HepG2 (cell line): ENCODE measurements around the gene NSF. TPM values are rescaled to one million over a fixed set of nuclear protein-coding genes. Genes with fewer than 3 reads are reported as not detected.

ENCODE experiments used
- FOXO1 ChIP-seq: sonication (generic); formaldehyde crosslinking; IDR thresholded peaks from 2 replicates; pipeline ENCODE4 v1.4.0; 2020; ENCODE audit warnings: missing genetic modification reagents
- NR2F2 ChIP-seq: IDR thresholded peaks from 2 replicates; pipeline ENCODE4 v1.6.1; 2012; ENCODE audit warnings: low read depth, inconsistent platforms, borderline replicate concordance
- POGZ ChIP-seq: sonication (generic); formaldehyde crosslinking; IDR thresholded peaks from 2 replicates; pipeline ENCODE4 v1.4.0; 2020; ENCODE audit warnings: mild to moderate bottlenecking, missing genetic modification reagents
- RFXAP ChIP-seq: sonication (generic); formaldehyde crosslinking; IDR thresholded peaks from 2 replicates; pipeline ENCODE4 v1.4.0; 2020; ENCODE audit warnings: missing genetic modification reagents, borderline replicate concordance
- ZNF264 ChIP-seq: sonication (generic); formaldehyde crosslinking; IDR thresholded peaks from 2 replicates; pipeline ENCODE4 v1.4.0; 2020; ENCODE audit warnings: missing genetic modification reagents
- ZNF367 ChIP-seq: sonication (generic); formaldehyde crosslinking; IDR thresholded peaks from 2 replicates; pipeline ENCODE4 v1.4.0; 2020; ENCODE audit warnings: missing genetic modification reagents, borderline replicate concordance
- polyA plus RNA-seq, 8 experiments: library from polyadenylated mRNA; depleted of rRNA in 3 of 8; stranded (reverse) in 7 of 8; unstranded in 1 of 8; fragments of >200 nt; fragmentation: Illumina TruSeq in 4 of 8; extraction: Trizol in 4 of 8; gene quantifications; 2 replicates each; pipeline versions ENCODE4 v1.2.1 to v1.2.3, GENCODE V29; 2011 to 2016; ENCODE audit warnings: low read depth in 4 of 8, missing spikeins in 1 of 8, mixed read lengths in 1 of 8; ENCODE audit not compliant: insufficient read depth in 1 of 8
- total RNA-seq, 5 experiments: library from RNA; depleted of rRNA; stranded (reverse); fragments of >200 nt; fragmentation: Illumina TruSeq; extraction: Trizol; gene quantifications; 2 replicates each; pipeline ENCODE4 v1.2.3, GENCODE V29; 2016; ENCODE audit warnings: low read depth in 1 of 5
- TF ChIP-seq, protein P1 (sequence below): IDR thresholded peaks from 2 replicates; pipeline ENCODE4 v1.6.1; 2016; ENCODE audit warnings: missing genetic modification reagents, missing compliant biosample characterization
- TF ChIP-seq, protein P2 (sequence below): sonication (generic); formaldehyde crosslinking; IDR thresholded peaks from 2 replicates; pipeline ENCODE4 v1.4.0; 2020; ENCODE audit warnings: missing genetic modification reagents, borderline replicate concordance
- TF ChIP-seq, protein P3 (sequence below): sonication (generic); formaldehyde crosslinking; IDR thresholded peaks from 2 replicates; pipeline ENCODE4 v1.4.0; 2020; ENCODE audit warnings: mild to moderate bottlenecking, missing genetic modification reagents
- TF ChIP-seq, protein P4 (sequence below): sonication (generic); formaldehyde crosslinking; IDR thresholded peaks from 2 replicates; pipeline ENCODE4 v1.5.0; 2020; ENCODE audit warnings: mild to moderate bottlenecking, missing genetic modification reagents, borderline replicate concordance
- TF ChIP-seq, protein P5 (sequence below): sonication (generic); IDR thresholded peaks from 2 replicates; pipeline ENCODE4 v1.6.1; 2016; ENCODE audit warnings: low read depth, borderline replicate concordance
- TF ChIP-seq, protein P6 (sequence below): sonication (generic); formaldehyde crosslinking; IDR thresholded peaks from 2 replicates; pipeline ENCODE4 v1.4.0; 2020; ENCODE audit warnings: missing genetic modification reagents

NSF gene
- total and polyA plus RNA-seq, 2 of the 13 experiments (the other 11 are each of a cell fraction or from before 2014, with no cell fraction given) = 21.9 to 37.8 TPM

DNA sequence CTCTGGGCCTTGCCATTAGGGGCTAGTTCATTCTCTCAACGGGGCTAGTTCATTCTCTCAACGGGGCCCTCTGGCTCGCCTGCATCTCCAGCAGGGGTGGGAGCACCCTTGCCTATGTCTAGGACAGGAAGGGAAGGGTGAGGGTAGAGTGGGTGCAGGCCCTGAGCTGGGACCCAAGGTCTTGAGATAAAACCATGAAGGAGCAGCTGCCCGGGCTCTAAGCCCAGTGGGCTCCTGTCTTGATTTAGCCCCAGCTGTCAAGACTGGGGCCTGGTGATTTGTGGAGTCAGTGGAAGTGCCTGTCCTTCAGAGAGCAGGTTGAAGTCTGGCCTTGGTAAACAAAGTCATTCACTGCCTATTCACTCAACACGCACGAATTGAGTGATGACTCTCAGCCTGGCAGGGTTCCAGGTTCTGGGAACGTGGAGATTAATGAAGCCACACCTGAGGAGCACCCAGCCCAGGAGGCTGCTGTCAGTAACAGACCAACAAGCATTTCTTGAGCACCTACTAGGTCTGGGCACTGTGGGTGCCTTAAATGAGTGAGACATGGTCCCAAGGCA lies 192.6 kb downstream of the NSF start (continued):
- peak; percentile 75 for TF ChIP-seq FOXO1 (CRISPR knock-in tag)
- TF ChIP-seq, protein P1, sequence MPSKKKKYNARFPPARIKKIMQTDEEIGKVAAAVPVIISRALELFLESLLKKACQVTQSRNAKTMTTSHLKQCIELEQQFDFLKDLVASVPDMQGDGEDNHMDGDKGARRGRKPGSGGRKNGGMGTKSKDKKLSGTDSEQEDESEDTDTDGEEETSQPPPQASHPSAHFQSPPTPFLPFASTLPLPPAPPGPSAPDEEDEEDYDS (CRISPR knock-in tag) = 0 out of 2 replicates have a peak, but pooled peaks have one; percentile 26
- TF ChIP-seq POGZ (CRISPR knock-in tag) = no peak; the same call in 1 of the 2 replicates
- no peak for TF ChIP-seq NR2F2
- no peak for TF ChIP-seq ZNF264
- TF ChIP-seq RFXAP (CRISPR knock-in tag) = 0 out of 2 replicates have a peak, but pooled peaks have one; percentile 22
- TF ChIP-seq ZNF367 (CRISPR knock-in tag) = no peak
- TF ChIP-seq, protein P2, sequence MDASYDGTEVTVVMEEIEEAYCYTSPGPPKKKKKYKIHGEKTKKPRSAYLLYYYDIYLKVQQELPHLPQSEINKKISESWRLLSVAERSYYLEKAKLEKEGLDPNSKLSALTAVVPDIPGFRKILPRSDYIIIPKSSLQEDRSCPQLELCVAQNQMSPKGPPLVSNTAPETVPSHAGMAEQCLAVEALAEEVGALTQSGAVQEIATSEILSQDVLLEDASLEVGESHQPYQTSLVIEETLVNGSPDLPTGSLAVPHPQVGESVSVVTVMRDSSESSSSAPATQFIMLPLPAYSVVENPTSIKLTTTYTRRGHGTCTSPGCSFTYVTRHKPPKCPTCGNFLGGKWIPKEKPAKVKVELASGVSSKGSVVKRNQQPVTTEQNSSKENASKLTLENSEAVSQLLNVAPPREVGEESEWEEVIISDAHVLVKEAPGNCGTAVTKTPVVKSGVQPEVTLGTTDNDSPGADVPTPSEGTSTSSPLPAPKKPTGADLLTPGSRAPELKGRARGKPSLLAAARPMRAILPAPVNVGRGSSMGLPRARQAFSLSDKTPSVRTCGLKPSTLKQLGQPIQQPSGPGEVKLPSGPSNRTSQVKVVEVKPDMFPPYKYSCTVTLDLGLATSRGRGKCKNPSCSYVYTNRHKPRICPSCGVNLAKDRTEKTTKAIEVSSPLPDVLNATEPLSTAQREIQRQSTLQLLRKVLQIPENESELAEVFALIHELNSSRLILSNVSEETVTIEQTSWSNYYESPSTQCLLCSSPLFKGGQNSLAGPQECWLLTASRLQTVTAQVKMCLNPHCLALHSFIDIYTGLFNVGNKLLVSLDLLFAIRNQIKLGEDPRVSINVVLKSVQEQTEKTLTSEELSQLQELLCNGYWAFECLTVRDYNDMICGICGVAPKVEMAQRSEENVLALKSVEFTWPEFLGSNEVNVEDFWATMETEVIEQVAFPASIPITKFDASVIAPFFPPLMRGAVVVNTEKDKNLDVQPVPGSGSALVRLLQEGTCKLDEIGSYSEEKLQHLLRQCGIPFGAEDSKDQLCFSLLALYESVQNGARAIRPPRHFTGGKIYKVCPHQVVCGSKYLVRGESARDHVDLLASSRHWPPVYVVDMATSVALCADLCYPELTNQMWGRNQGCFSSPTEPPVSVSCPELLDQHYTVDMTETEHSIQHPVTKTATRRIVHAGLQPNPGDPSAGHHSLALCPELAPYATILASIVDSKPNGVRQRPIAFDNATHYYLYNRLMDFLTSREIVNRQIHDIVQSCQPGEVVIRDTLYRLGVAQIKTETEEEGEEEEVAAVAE (CRISPR knock-in tag) = peak; percentile 37; the same call in 1 of the 2 replicates
- TF ChIP-seq, protein P3, sequence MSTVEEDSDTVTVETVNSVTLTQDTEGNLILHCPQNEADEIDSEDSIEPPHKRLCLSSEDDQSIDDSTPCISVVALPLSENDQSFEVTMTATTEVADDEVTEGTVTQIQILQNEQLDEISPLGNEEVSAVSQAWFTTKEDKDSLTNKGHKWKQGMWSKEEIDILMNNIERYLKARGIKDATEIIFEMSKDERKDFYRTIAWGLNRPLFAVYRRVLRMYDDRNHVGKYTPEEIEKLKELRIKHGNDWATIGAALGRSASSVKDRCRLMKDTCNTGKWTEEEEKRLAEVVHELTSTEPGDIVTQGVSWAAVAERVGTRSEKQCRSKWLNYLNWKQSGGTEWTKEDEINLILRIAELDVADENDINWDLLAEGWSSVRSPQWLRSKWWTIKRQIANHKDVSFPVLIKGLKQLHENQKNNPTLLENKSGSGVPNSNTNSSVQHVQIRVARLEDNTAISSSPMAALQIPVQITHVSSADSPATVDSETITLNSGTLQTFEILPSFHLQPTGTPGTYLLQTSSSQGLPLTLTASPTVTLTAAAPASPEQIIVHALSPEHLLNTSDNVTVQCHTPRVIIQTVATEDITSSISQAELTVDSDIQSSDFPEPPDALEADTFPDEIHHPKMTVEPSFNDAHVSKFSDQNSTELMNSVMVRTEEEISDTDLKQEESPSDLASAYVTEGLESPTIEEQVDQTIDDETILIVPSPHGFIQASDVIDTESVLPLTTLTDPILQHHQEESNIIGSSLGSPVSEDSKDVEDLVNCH (CRISPR knock-in tag) = no peak
- TF ChIP-seq, protein P4, sequence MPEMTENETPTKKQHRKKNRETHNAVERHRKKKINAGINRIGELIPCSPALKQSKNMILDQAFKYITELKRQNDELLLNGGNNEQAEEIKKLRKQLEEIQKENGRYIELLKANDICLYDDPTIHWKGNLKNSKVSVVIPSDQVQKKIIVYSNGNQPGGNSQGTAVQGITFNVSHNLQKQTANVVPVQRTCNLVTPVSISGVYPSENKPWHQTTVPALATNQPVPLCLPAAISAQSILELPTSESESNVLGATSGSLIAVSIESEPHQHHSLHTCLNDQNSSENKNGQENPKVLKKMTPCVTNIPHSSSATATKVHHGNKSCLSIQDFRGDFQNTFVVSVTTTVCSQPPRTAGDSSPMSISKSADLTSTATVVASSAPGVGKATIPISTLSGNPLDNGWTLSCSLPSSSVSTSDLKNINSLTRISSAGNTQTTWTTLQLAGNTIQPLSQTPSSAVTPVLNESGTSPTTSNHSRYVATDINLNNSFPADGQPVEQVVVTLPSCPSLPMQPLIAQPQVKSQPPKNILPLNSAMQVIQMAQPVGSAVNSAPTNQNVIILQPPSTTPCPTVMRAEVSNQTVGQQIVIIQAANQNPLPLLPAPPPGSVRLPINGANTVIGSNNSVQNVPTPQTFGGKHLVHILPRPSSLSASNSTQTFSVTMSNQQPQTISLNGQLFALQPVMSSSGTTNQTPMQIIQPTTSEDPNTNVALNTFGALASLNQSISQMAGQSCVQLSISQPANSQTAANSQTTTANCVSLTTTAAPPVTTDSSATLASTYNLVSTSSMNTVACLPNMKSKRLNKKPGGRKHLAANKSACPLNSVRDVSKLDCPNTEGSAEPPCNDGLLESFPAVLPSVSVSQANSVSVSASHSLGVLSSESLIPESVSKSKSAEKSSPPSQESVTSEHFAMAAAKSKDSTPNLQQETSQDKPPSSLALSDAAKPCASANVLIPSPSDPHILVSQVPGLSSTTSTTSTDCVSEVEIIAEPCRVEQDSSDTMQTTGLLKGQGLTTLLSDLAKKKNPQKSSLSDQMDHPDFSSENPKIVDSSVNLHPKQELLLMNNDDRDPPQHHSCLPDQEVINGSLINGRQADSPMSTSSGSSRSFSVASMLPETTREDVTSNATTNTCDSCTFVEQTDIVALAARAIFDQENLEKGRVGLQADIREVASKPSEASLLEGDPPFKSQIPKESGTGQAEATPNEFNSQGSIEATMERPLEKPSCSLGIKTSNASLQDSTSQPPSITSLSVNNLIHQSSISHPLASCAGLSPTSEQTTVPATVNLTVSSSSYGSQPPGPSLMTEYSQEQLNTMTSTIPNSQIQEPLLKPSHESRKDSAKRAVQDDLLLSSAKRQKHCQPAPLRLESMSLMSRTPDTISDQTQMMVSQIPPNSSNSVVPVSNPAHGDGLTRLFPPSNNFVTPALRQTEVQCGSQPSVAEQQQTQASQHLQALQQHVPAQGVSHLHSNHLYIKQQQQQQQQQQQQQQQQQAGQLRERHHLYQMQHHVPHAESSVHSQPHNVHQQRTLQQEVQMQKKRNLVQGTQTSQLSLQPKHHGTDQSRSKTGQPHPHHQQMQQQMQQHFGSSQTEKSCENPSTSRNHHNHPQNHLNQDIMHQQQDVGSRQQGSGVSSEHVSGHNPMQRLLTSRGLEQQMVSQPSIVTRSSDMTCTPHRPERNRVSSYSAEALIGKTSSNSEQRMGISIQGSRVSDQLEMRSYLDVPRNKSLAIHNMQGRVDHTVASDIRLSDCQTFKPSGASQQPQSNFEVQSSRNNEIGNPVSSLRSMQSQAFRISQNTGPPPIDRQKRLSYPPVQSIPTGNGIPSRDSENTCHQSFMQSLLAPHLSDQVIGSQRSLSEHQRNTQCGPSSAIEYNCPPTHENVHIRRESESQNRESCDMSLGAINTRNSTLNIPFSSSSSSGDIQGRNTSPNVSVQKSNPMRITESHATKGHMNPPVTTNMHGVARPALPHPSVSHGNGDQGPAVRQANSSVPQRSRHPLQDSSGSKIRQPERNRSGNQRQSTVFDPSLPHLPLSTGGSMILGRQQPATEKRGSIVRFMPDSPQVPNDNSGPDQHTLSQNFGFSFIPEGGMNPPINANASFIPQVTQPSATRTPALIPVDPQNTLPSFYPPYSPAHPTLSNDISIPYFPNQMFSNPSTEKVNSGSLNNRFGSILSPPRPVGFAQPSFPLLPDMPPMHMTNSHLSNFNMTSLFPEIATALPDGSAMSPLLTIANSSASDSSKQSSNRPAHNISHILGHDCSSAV (CRISPR knock-in tag) = no peak
- TF ChIP-seq, protein P5, sequence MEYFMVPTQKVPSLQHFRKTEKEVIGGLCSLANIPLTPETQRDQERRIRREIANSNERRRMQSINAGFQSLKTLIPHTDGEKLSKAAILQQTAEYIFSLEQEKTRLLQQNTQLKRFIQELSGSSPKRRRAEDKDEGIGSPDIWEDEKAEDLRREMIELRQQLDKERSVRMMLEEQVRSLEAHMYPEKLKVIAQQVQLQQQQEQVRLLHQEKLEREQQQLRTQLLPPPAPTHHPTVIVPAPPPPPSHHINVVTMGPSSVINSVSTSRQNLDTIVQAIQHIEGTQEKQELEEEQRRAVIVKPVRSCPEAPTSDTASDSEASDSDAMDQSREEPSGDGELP = peak; percentile 19; the same call in 1 of the 2 replicates
- TF ChIP-seq, protein P6, sequence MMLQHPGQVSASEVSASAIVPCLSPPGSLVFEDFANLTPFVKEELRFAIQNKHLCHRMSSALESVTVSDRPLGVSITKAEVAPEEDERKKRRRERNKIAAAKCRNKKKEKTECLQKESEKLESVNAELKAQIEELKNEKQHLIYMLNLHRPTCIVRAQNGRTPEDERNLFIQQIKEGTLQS (CRISPR knock-in tag) = no peak
